Stimulated activated CD4-positive, alpha-beta T cell treated with anti-CD3 and anti-CD28 coated beads, Interleukin-1b, Interleukin-23, amount 100 ng/mL, for 4 hours (primary cell): ENCODE results near the gene CPEB2.

Experiments
- DNase-seq, 2 donors: peaks; one replicate each; pipeline ENCODE4 v3.0.0-alpha.2; 2020; ENCODE audit warnings: low read depth in 2 of 2

Gene CPEB2

GRCh38 chr4:15010038-15010585, 7.8 kb downstream of the CPEB2 start:
- no peak for DNase-seq

- no peak for DNase-seq
Observed at GRCh38 chr4:15011166-15011565, 8.9 kb downstream of the CPEB2 start.

GRCh38 chr4:15012017-15012788, 9.9 kb downstream of the CPEB2 start:
- no peak for DNase-seq

DNA sequence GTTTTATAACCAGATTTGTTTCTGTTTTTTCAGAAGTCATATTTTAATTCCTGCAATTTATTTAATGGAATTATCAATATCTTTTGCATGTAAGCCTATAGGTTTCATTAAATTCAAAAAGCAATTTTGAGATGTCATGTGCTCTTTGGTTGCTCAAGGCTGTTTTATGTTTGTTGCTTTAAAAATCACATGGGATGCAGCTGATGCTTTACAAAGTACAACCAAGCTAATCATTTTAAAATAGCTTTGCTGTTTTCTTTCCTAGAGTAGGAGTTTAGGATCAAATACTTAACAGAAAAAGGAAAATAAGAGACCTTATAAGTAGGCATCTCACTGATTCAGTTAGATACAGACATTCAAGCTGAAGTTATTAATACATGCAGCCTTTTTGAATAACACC, 11.3 kb downstream of the CPEB2 start:
- DNase-seq, result no peak

DNA sequence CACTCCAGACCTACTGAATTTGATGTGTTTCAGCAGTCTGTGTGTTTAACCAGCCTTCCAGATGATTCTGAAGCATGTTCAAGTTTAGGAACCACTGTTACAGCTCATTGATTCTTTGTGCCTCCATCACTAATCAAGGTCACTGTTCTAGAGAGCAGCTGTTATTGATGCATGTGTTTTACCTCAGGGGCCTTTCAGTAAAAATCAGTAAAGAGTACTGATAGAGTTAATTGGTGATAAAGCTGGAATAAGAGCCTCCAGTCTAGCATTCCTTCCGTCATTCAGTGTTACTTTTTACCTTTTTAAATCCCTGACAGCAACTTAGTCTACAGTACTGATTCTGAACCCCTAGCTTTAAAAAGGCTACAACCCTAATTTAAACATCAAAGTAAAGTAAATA, 12.9 kb downstream of the CPEB2 start:
- DNase-seq, result no peak

DNA sequence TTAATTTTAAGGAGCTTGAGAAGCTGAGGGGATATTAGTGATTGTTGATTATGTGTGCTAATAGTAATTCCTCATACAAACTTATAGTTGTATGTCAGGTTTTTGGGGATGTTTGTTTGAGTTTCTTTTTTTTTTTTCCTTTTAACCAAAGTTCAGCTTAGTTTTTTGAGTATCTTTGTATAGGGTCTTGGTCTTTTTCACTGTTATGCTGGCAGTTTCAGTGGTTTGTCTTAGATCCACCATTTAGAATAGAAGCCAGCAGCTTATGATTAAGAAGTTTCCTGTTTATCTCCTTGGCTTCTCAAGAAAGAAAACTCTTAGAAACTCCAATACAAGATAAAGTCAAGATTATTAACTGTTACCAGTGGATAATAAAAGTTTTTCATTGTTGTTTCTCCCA, 16.1 kb downstream of the CPEB2 start:
- DNase-seq, result no peak

- DNase-seq, result no peak
Observed at GRCh38 chr4:15020502-15021286, 18.4 kb downstream of the CPEB2 start.

DNA sequence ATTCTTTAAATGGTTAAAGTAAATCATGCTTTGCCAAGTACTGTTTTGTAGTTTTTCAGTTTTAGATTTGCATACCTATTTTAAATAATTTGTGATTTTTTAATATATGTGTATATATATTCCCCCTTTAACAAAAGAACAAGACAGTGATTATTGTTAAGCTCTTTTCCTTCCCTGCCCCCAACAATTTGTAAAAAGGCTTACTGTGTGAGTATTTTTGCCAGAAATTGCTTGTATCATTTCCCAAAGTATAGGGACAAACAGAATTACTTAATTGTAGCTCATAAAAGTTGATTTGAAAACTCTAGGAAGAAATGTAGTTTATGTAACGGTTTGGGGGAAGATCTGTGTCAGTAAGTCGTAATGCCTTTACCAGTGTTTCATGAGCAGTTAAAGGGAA, 19.0 kb downstream of the CPEB2 start:
- no peak for DNase-seq

DNA sequence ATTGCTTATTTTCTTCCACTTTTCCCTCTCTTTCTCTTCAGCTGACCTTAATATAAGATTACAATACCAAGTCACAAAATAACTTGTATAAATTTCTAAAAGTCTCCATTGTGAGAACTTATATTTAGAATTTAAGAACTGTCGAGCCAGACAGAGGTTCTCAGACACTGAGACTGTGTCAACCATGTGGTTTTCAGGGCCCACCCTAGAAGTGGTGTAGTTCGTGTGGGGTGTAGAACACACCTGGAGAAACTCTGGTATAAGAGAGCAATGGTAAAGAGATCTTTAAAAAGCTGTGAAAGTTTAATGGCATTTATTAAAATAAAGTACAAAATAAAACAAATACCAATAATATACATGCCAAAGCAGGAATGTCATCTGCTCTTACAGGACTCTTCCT, 19.7 kb downstream of the CPEB2 start:
- no peak for DNase-seq

GRCh38 chr4:15024386-15024785, 22.1 kb downstream of the CPEB2 start:
- no peak for DNase-seq

- DNase-seq, result no peak
Observed at GRCh38 chr4:15025693-15026092, 23.4 kb downstream of the CPEB2 start.

GRCh38 chr4:15027921-15028435, 25.7 kb downstream of the CPEB2 start:
- no peak for DNase-seq

DNA sequence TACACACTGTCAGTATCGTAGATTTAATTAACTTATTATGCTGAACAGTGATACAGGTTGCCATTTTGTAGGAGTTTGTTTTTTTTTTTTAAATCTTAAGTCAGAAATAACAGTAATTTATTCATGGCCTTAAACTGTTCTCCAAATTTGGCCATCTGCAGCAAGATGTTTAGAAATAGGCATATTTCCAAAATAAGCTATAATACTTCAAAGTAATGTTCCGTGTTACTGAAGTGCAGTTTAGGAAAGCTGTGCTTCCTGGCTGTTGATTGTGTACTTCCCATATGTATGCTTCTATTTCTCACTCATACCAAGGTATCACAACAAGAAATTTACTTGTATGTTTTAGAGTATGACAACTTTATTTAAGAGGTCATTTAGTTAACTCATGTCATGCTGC, 28.9 kb downstream of the CPEB2 start:
- DNase-seq, result no peak

DNA sequence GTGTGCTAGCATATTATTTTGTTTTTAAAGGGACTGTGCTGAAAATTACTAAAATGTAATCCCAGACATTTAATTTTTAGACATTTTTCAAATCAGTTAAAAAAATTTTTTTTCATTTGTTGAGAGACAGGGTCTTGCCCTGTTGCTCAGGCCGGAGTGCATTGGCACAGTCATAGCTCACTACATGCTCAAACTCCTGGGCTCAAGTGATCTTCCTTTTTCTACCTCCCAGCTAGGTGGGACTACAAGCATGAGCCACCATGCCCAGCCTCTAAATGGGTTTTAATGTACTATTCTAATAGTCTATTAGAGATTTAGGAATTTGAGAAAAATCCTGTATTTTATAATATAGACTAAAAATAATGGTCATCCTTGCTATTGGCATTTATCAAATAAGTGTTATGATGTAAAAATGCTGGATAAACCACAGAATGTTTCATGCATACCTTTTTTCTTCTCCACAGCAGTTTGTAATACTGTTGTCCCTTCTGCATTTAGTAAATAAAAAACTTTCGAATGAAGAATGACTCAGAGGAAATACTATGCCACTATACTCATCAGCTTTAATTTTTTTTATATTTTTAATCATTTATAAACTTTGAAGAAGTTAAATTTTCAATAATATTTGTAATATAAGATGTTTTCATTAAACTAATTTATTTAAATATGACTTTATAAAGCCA, 29.9 kb downstream of the CPEB2 start:
- DNase-seq, result no peak

GRCh38 chr4:15034071-15034764, 31.9 kb downstream of the CPEB2 start:
- DNase-seq, result no peak

- no peak for DNase-seq
Observed at GRCh38 chr4:15035159-15035558, 32.9 kb downstream of the CPEB2 start.

- DNase-seq, result no peak
Observed at GRCh38 chr4:15037923-15038541, 35.8 kb downstream of the CPEB2 start.

DNA sequence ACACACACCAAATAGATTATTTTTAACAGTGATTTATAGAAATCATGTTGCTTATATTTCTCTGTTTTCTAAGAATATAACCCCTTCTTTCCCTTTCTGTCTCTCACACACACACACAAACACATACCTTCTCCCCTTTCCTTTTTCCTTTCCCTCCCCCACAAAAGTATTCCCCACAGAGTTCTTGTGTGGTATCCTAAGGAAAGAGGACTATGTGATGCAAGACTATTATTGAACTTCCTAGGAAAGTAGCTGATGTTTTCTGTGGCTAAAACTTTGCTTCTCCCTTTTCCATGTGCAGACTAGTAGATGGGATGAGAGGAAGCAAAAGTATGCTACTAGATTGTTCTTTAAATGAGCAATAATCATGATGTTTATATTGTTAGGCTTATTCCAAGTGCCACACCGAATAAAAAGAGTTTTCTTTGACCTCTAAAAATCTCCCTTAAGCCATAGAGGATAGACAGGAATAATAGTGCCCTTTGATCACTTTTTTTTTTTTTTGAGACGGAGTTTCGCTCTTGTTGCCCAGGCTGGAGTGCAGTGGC, 38.7 kb downstream of the CPEB2 start:
- no peak for DNase-seq

- no peak for DNase-seq
Observed at GRCh38 chr4:15042529-15043167, 40.4 kb downstream of the CPEB2 start.

DNA sequence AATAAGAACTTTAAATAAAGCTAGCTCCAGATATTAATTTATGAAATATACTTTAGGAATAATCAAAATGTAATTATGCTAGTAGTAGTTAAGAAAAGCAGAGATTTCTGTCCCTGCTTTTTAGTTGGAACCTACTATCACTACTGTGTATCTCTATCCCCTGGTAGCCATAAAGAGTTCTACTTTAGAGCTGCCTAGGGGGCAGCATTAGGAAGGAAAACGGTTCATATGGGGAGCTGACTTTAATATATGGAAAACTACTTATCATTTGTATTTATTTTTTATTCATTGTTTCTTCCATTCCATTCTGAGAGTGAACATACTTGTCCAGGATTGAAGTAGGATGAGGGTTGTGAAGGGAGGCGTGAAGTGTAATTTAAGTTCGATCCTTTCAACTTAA, 40.9 kb downstream of the CPEB2 start:
- DNase-seq, result no peak
